Activated naive CD8-positive, alpha-beta T cell treated with anti-CD3 and anti-CD28 coated beads for 36 hours (primary cell): ENCODE results near the gene ARHGEF1. TPM values are rescaled to one million over a fixed set of nuclear protein-coding genes. Genes with fewer than 3 reads are reported as not detected.

ENCODE experiments used
- DNase-seq: peaks from one replicate; pipeline ENCODE4 v3.0.0; 2021
- H3K27ac Mint-ChIP-seq: one replicate; pipeline ENCODE4 v1.8.0; 2022; ENCODE audit warnings: mild to moderate bottlenecking, moderate library complexity, mixed read lengths
- H3K27me3 Mint-ChIP-seq: one replicate; pipeline ENCODE4 v1.8.0; 2022; ENCODE audit warnings: mild to moderate bottlenecking, mixed read lengths
- H3K36me3 Mint-ChIP-seq: one replicate; pipeline ENCODE4 v1.8.0; 2021; ENCODE audit warnings: mild to moderate bottlenecking, mixed read lengths
- H3K4me1 Mint-ChIP-seq: one replicate; pipeline ENCODE4 v1.8.0; 2021; ENCODE audit warnings: mixed read lengths
- H3K4me3 Mint-ChIP-seq: one replicate; pipeline ENCODE4 v1.8.0; 2022; ENCODE audit warnings: mild to moderate bottlenecking, moderate library complexity, mixed read lengths
- H3K9me3 Mint-ChIP-seq: one replicate; pipeline ENCODE4 v1.8.0; 2022; ENCODE audit warnings: mixed read lengths
- total RNA-seq, 2 experiments: library from RNA; stranded (reverse); gene quantifications; one replicate each; pipeline ENCODE4 v1.2.3, GENCODE V29; 2021

The ARHGEF1 gene
- total RNA-seq, 2 experiments from 2014 or later = 285 to 295 TPM

- Mint-ChIP-seq H3K27ac (no peak overlapping the region), H3K36me3 (peaks cover 42% of the 10 kb centered on the region), H3K4me3 (no peak overlapping the region), H3K27me3 (no peaks in the 10 kb centered on the region), H3K4me1 (peaks cover 39% of the 10 kb centered on the region), H3K9me3 (no peaks in the 10 kb centered on the region)
- no peak for DNase-seq
Measured at GRCh38 chr19:41903193-41903953, 20.4 kb downstream of the ARHGEF1 start.

GRCh38 chr19:41904118-41904870 is 21.3 kb downstream of the ARHGEF1 start:
- DNase-seq = no peak
- no peaks in the 10 kb centered on the region for H3K27me3 Mint-ChIP-seq
- no peak overlapping the region for H3K4me3 Mint-ChIP-seq
- H3K4me1 Mint-ChIP-seq = peaks cover 36% of the 10 kb centered on the region
- H3K9me3 Mint-ChIP-seq = no peaks in the 10 kb centered on the region
- peak overlapping the region; percentile 69 for H3K27ac Mint-ChIP-seq
- H3K36me3 Mint-ChIP-seq = peaks cover 35% of the 10 kb centered on the region

GRCh38 chr19:41905273-41906002 is 22.5 kb downstream of the ARHGEF1 start:
- no peak overlapping the region for H3K4me3 Mint-ChIP-seq
- no peaks in the 10 kb centered on the region for H3K9me3 Mint-ChIP-seq
- peaks cover 28% of the 10 kb centered on the region for H3K36me3 Mint-ChIP-seq
- no peaks in the 10 kb centered on the region for H3K27me3 Mint-ChIP-seq
- no peak overlapping the region for H3K27ac Mint-ChIP-seq
- DNase-seq = no peak
- H3K4me1 Mint-ChIP-seq = peaks cover 29% of the 10 kb centered on the region

- Mint-ChIP-seq H3K36me3 (peaks cover 26% of the 10 kb centered on the region), H3K27ac (peak overlapping the region; percentile 8), H3K27me3 (no peaks in the 10 kb centered on the region), H3K4me1 (peaks cover 34% of the 10 kb centered on the region), H3K9me3 (no peaks in the 10 kb centered on the region), H3K4me3 (no peak overlapping the region)
- no peak for DNase-seq
Measured at GRCh38 chr19:41906271-41906670, 23.3 kb downstream of the ARHGEF1 start.

GRCh38 chr19:41906916-41907680 is 24.1 kb downstream of the ARHGEF1 start:
- Mint-ChIP-seq H3K27ac (peak overlapping the region; percentile 1), H3K27me3 (peaks cover 6% of the 10 kb centered on the region), H3K4me1 (peaks cover 33% of the 10 kb centered on the region), H3K36me3 (peaks cover 22% of the 10 kb centered on the region), H3K4me3 (no peak overlapping the region), H3K9me3 (no peaks in the 10 kb centered on the region)
- DNase-seq = no peak

- Mint-ChIP-seq H3K9me3 (no peaks in the 10 kb centered on the region), H3K27me3 (peaks cover 14% of the 10 kb centered on the region), H3K4me3 (no peak overlapping the region), H3K36me3 (peaks cover 18% of the 10 kb centered on the region), H3K27ac (no peak overlapping the region), H3K4me1 (peaks cover 36% of the 10 kb centered on the region)
- no peak for DNase-seq
Measured at GRCh38 chr19:41907994-41908615, 25.1 kb downstream of the ARHGEF1 start.

GRCh38 chr19:41908724-41909464 is 25.9 kb downstream of the ARHGEF1 start:
- peaks cover 14% of the 10 kb centered on the region for H3K36me3 Mint-ChIP-seq
- no peak for DNase-seq
- no peak overlapping the region for H3K4me3 Mint-ChIP-seq
- no peak overlapping the region for H3K27ac Mint-ChIP-seq
- H3K4me1 Mint-ChIP-seq = peaks cover 32% of the 10 kb centered on the region
- H3K27me3 Mint-ChIP-seq = peaks cover 21% of the 10 kb centered on the region
- no peaks in the 10 kb centered on the region for H3K9me3 Mint-ChIP-seq

- Mint-ChIP-seq H3K9me3 (no peaks in the 10 kb centered on the region), H3K36me3 (peaks cover 8% of the 10 kb centered on the region), H3K27ac (no peak overlapping the region), H3K4me1 (peaks cover 33% of the 10 kb centered on the region), H3K27me3 (peaks cover 28% of the 10 kb centered on the region), H3K4me3 (no peak overlapping the region)
- no peak for DNase-seq
Measured at GRCh38 chr19:41909706-41910105, 26.7 kb downstream of the ARHGEF1 start.

- Mint-ChIP-seq H3K4me1 (peaks cover 32% of the 10 kb centered on the region), H3K27me3 (peaks cover 28% of the 10 kb centered on the region), H3K4me3 (no peak overlapping the region), H3K9me3 (no peaks in the 10 kb centered on the region), H3K36me3 (peaks cover 7% of the 10 kb centered on the region), H3K27ac (peak overlapping the region; percentile 1)
- no peak for DNase-seq
Measured at GRCh38 chr19:41910240-41910991, 27.4 kb downstream of the ARHGEF1 start.

GRCh38 chr19:41910992-41911888 is 28.3 kb downstream of the ARHGEF1 start:
- Mint-ChIP-seq H3K36me3 (peaks cover 4% of the 10 kb centered on the region), H3K9me3 (no peaks in the 10 kb centered on the region), H3K4me3 (no peak overlapping the region), H3K4me1 (peaks cover 25% of the 10 kb centered on the region), H3K27ac (no peak overlapping the region), H3K27me3 (peaks cover 28% of the 10 kb centered on the region)
- no peak for DNase-seq

GRCh38 chr19:41911889-41912731 is 29.1 kb downstream of the ARHGEF1 start:
- Mint-ChIP-seq H3K4me3 (peak overlapping the region; percentile 35), H3K4me1 (peaks cover 21% of the 10 kb centered on the region), H3K27me3 (peaks cover 28% of the 10 kb centered on the region), H3K36me3 (no peaks in the 10 kb centered on the region), H3K9me3 (no peaks in the 10 kb centered on the region), H3K27ac (no peak overlapping the region)
- no peak for DNase-seq
